Measurements from ENCODE around the gene ST6GALNAC3.

Gene ST6GALNAC3

DNA sequence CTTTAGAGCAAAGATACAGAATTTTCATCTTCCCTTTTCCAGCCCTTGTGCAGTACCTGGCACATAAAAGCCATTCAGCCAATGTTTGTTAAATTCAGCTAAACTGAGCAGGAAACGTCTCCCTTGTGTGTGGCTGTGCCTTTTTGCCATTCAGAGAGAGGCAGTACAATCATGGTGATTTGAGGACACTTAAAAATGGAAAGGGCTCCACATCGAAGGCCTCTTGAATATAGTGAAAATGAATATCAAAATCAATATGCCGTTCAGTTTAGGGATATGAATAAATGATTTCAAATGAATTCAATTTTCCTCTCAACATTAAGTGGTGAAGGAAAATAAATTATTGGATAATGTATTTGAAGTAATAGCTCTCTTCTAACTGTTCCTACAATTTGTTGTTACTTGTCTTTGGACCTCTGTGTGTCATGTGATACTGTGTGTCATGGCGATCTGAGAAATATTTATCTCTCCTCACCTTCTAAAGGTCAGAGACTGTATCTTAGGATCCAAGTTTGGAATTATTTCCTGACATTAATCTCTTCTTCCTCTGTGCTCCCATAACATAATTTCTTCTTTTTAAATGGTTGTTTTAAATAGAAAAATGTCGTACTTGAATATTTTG lies 437.1 kb downstream of the ST6GALNAC3 start:
- TF ChIP-seq, protein P1, sequence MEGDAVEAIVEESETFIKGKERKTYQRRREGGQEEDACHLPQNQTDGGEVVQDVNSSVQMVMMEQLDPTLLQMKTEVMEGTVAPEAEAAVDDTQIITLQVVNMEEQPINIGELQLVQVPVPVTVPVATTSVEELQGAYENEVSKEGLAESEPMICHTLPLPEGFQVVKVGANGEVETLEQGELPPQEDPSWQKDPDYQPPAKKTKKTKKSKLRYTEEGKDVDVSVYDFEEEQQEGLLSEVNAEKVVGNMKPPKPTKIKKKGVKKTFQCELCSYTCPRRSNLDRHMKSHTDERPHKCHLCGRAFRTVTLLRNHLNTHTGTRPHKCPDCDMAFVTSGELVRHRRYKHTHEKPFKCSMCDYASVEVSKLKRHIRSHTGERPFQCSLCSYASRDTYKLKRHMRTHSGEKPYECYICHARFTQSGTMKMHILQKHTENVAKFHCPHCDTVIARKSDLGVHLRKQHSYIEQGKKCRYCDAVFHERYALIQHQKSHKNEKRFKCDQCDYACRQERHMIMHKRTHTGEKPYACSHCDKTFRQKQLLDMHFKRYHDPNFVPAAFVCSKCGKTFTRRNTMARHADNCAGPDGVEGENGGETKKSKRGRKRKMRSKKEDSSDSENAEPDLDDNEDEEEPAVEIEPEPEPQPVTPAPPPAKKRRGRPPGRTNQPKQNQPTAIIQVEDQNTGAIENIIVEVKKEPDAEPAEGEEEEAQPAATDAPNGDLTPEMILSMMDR (IDR thresholded peaks at IDR 0.05; ENCODE audit: insufficient read depth, low read depth, low read length, missing control alignments) = no peak
- no peak overlapping the region for H3K4me3 ChIP-seq (ENCODE audit: low read length)
- no peak for DNase-seq (ENCODE audit: low read depth)

- no peak for DNase-seq (ENCODE audit: low read depth)
- TF ChIP-seq, protein P1 (IDR thresholded peaks at IDR 0.05; ENCODE audit: insufficient read depth, low read depth, low read length, missing control alignments) = no peak
- H3K4me3 ChIP-seq (ENCODE audit: low read length) = no peak overlapping the region
These were observed 456.4 kb downstream of the ST6GALNAC3 start for GRCh38 chr1:76530953-76531352.

DNA sequence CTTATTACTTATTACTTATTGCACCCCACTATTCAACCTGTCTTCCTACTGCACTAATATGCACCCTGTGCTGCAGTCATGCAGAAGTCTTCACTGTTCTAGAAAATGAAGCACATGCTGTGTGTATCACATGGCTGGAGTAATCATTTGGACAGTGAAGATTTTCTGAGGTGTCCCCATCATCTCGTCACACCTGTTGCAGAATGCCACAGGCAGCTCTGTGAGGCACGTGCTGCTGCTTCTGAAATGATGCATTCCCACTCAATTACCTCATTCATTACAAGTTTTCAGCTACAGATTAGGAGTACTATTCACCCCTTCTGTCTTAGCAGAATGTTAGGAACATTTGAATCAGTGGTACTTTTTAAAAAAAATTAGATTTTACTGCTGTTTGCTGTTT lies 467.1 kb downstream of the ST6GALNAC3 start:
- no peak overlapping the region for H3K4me3 ChIP-seq (ENCODE audit: low read length)
- TF ChIP-seq, protein P1 (IDR thresholded peaks at IDR 0.05; ENCODE audit: insufficient read depth, low read depth, low read length, missing control alignments) = no peak
- no peak for DNase-seq (ENCODE audit: low read depth)

DNA sequence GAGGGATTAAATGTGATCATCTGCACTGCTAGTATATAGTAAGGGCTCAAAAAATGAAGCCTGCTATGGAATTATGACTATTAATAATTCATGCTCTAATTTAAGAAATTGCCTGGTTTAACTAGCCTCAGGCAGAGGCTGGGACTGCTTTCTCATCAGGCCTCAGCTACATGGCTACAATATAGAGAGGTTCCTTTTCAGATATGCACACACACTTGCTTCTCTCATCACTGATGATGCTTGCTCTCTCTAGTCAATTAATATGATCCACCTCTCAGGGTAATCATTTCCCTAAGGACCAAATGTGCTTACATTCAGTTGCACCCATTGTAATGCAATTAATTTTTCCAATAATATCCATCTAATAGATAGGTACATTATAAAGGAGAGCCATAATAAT lies 467.8 kb downstream of the ST6GALNAC3 start:
- no peak overlapping the region for H3K4me3 ChIP-seq (ENCODE audit: low read length)
- DNase-seq (ENCODE audit: low read depth) = no peak
- TF ChIP-seq, protein P1 (IDR thresholded peaks at IDR 0.05; ENCODE audit: insufficient read depth, low read depth, low read length, missing control alignments) = no peak

- TF ChIP-seq, protein P1 (IDR thresholded peaks at IDR 0.05; ENCODE audit: insufficient read depth, low read depth, low read length, missing control alignments) = no peak
- no peak for DNase-seq (ENCODE audit: low read depth)
- H3K4me3 ChIP-seq (ENCODE audit: low read length) = no peak overlapping the region
These were observed 468.9 kb downstream of the ST6GALNAC3 start for GRCh38 chr1:76543495-76543894.

- no peak for DNase-seq (ENCODE audit: low read depth)
- H3K4me3 ChIP-seq (ENCODE audit: low read length) = no peak overlapping the region
- TF ChIP-seq, protein P1 (IDR thresholded peaks at IDR 0.05; ENCODE audit: insufficient read depth, low read depth, low read length, missing control alignments) = no peak
These were observed 471.9 kb downstream of the ST6GALNAC3 start for GRCh38 chr1:76546354-76546933.

GRCh38 chr1:76547916-76548315 lies 473.4 kb downstream of the ST6GALNAC3 start:
- TF ChIP-seq, protein P1 (IDR thresholded peaks at IDR 0.05; ENCODE audit: insufficient read depth, low read depth, low read length, missing control alignments) = no peak
- no peak for DNase-seq (ENCODE audit: low read depth)
- H3K4me3 ChIP-seq (ENCODE audit: low read length) = no peak overlapping the region

All from epithelial cell of esophagus (primary cell).